22Rv1 (cell line): ENCODE data around the gene ZNF692.

Source experiments
- H3K27ac ChIP-seq: fragments of 450-650 bp; 2 replicates; pipeline ENCODE4 v1.5.1; 2017
- ZFX ChIP-seq: fragments of 450-650 bp; IDR thresholded peaks from 2 replicates; pipeline ENCODE4 v1.6.1; 2017; ENCODE audit warnings: antibody characterized with exemption, borderline replicate concordance
- TF ChIP-seq, protein P1 (sequence below): fragments of 450-650 bp; IDR thresholded peaks from 2 replicates; pipeline ENCODE4 v1.5.1; 2017; ENCODE audit warnings: mild to moderate bottlenecking

ZNF692 gene, protein sequence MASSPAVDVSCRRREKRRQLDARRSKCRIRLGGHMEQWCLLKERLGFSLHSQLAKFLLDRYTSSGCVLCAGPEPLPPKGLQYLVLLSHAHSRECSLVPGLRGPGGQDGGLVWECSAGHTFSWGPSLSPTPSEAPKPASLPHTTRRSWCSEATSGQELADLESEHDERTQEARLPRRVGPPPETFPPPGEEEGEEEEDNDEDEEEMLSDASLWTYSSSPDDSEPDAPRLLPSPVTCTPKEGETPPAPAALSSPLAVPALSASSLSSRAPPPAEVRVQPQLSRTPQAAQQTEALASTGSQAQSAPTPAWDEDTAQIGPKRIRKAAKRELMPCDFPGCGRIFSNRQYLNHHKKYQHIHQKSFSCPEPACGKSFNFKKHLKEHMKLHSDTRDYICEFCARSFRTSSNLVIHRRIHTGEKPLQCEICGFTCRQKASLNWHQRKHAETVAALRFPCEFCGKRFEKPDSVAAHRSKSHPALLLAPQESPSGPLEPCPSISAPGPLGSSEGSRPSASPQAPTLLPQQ

DNA sequence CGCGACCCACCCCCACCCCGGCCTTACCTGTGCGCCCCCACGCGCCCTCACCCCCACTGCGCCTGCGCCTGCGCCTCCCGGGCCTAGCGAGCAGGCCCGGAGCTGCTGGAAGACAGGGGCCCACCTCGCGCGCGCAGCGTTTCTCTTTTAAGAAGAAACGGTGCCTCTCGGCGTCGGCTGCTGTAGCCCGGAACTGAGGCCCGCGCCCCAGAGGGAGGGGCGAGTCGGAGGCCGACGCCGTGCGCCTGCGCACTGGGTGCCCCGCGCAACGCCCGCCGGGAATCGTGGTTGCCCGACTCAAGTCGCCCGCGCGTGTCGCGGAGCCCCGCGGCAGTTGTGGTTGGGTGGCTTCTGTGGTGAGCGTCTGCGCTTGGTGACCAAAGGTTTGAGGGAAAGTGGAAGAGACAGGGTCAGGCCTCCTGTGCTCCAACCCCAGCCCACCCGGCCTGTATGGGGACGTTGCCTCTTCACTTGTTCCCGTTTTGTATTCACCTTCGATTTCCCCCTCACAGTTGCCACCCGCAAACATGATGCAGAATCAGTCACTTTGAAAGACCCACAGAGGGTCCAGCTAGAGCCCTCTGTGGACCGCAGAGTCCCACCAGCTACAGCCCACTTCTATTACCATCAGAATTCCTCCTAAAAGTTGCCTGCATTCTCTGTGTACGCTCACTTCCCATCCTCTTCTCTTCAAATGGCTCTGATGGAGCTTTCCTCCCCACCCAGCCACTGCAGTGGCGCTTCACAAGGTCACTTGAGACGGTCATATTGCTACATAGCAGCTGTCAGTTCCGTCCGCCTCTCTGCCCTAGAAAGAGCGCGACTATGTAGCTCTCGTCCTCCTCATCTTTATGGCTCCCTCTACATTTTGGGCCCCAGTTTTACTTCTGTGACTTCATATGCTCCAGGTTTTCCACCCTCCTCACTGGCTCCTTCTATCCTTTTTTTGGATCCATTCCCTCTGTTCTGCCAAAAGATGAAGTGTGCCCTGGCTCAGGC, at the start of gene ZNF692:
Gene ZNF692 (minus strand): TSS at position 195 of the 999 bp plus-strand sequence. CDS start 776 bp downstream, outside the sequence.
- H3K27ac ChIP-seq = peak within 1 kb of the TSS; percentile 95
- TF ChIP-seq, protein P1, sequence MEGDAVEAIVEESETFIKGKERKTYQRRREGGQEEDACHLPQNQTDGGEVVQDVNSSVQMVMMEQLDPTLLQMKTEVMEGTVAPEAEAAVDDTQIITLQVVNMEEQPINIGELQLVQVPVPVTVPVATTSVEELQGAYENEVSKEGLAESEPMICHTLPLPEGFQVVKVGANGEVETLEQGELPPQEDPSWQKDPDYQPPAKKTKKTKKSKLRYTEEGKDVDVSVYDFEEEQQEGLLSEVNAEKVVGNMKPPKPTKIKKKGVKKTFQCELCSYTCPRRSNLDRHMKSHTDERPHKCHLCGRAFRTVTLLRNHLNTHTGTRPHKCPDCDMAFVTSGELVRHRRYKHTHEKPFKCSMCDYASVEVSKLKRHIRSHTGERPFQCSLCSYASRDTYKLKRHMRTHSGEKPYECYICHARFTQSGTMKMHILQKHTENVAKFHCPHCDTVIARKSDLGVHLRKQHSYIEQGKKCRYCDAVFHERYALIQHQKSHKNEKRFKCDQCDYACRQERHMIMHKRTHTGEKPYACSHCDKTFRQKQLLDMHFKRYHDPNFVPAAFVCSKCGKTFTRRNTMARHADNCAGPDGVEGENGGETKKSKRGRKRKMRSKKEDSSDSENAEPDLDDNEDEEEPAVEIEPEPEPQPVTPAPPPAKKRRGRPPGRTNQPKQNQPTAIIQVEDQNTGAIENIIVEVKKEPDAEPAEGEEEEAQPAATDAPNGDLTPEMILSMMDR = no peak
- no peak for TF ChIP-seq ZFX

DNA sequence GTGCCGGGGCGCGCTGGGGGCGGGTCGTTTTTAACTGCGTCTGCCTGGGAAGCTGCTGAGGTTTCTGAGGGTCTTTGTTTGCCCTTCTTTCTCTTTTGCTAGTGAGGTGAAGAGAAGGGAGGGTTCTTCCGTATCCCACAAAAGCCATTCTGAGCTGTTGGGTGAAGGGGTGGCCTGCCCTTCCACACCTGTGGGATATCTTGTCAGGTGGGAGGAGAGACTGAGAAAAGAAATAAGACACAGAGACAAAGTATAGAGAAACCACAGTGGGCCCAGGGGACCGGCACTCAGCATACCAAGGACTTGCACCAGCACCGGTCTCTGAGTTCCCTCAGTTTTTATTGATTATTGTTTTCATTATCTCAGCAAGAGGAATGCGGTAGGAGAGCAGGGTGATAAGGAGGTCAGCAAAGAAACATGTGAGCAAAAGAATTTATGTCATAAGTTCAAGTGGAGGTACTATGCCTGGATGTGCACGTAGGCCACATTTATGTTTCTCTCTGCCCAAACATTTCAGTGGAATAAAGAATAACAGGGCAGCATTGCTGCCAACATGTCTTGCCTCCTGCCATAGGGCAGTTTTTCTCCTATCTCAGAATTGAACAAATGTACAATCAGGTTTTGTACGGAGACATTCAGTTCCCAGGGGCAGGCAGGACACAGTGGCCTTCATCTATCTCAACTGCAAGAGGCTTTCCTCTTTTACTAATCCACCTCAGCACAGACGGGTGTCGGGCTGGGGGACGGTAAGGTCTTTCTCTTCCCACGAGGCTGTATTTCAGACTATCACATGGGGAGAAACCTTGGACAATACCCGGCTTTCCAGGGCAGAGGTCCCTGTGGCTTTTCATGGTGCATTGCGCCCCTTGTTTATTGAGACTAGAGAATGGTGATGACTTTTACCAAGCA, 48.1 kb upstream of the ZNF692 start:
- TF ChIP-seq ZFX = no peak
- TF ChIP-seq, protein P1 = no peak
- peak overlapping the region; percentile 83 for H3K27ac ChIP-seq

GRCh38 chr1:248906009-248906752, 47.3 kb upstream of the ZNF692 start, which contains the start of gene PGBD2:
PGBD2 (plus strand) TSS chr1:248906235; CDS start chr1:248913863, 7,628 bp downstream.
- H3K27ac ChIP-seq = peak within 1 kb of the TSS; percentile 83

DNA sequence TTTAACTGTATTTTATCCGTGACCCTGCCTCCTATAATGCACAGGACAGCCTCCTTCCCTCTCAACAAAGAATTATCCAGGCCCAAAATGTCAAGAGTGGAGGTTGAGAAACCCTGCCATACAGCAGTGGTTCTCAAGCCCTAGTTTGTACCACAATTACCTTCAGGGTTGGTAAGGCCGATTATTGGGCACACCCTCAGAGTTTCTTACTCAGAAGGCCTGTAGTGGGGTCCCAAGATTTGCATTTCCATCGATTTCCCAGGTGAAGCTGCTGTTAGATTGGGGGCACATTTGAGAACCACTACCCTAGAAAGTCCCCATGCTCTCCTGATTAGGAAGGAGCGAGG, 46.8 kb upstream of the ZNF692 start:
- TF ChIP-seq ZFX = no peak
- TF ChIP-seq, protein P1 = no peak
- peak overlapping the region; percentile 83 for H3K27ac ChIP-seq

More at GRCh38 chr1:248906009-248906752, 47.3 kb upstream of the ZNF692 start, which contains the start of gene PGBD2:
- no peak for TF ChIP-seq ZFX
- TF ChIP-seq, protein P1 = peak; percentile 87

- TF ChIP-seq ZFX = no peak
- TF ChIP-seq, protein P1 = no peak
- H3K27ac ChIP-seq = no peak overlapping the region
Observed at GRCh38 chr1:248904437-248905216, 45.7 kb upstream of the ZNF692 start.
